K562 (cell line): ENCODE results near the gene NRSN2. TPM values are rescaled to one million over a fixed set of nuclear protein-coding genes. Genes with fewer than 3 reads are reported as not detected.

Experiments used
- GATA2 ChIP-seq: sonication (generic); formaldehyde crosslinking; IDR thresholded peaks from 2 replicates; pipeline ENCODE4 v1.4.0; 2020; ENCODE audit warnings: mild to moderate bottlenecking, missing genetic modification reagents
- HDAC2 ChIP-seq: fragments of 450-650 bp; IDR thresholded peaks from 2 replicates; pipeline ENCODE4 v1.6.1; 2016; ENCODE audit warnings: mild to moderate bottlenecking
- MYNN ChIP-seq, 2 experiments: sonication (generic); formaldehyde crosslinking in 1 of 2; IDR thresholded peaks; 2 replicates each; pipeline versions ENCODE4 v1.5.0 to v1.6.1; 2016 to 2020; ENCODE audit warnings: antibody characterized with exemption in 1 of 2, missing genetic modification reagents in 1 of 2
- NFRKB ChIP-seq: fragments of 450-650 bp; IDR thresholded peaks from 2 replicates; pipeline ENCODE4 v1.6.1; 2016; ENCODE audit warnings: low read depth
- RFX7 ChIP-seq: fragments of 250-450 bp; sonication (Bioruptor Pico); IDR thresholded peaks from 2 replicates; pipeline ENCODE4 v1.5.1; 2021; ENCODE audit warnings: mild to moderate bottlenecking
- SAFB2 ChIP-seq: fragments of 200-400 bp; formaldehyde crosslinking; IDR thresholded peaks from 2 replicates; pipeline ENCODE4 v1.6.1; 2018; ENCODE audit warnings: borderline replicate concordance, low read length, low read depth, moderate library complexity; ENCODE audit not compliant: severe bottlenecking
- SMARCE1 ChIP-seq: fragments of 450-650 bp; IDR thresholded peaks from 2 replicates; pipeline ENCODE4 v1.7.1; 2016; ENCODE audit warnings: mild to moderate bottlenecking
- ZFPM2 ChIP-seq: fragments of 250-450 bp; sonication (Bioruptor Pico); IDR thresholded peaks from 2 replicates; pipeline ENCODE4 v1.5.1; 2022; ENCODE audit warnings: mild to moderate bottlenecking
- ZKSCAN1 ChIP-seq: fragments of 150-350 bp; IDR thresholded peaks from 2 replicates; pipeline ENCODE4 v1.6.1; 2016; ENCODE audit warnings: low read depth, low read length
- ZNF436 ChIP-seq: fragments of 250-450, 450-650 bp; sonication (Bioruptor Pico); formaldehyde crosslinking; IDR thresholded peaks from 2 replicates; pipeline ENCODE4 v1.7.0; 2020; ENCODE audit warnings: mild to moderate bottlenecking
- polyA plus RNA-seq, 8 experiments: library from polyadenylated mRNA; depleted of rRNA in 4 of 8; stranded (reverse) in 5 of 8; unstranded in 3 of 8; fragments of >200 nt; fragmentation: Nextera tagmentation in 2 of 8; fragmentation: Illumina TruSeq in 1 of 8; extraction: Ambion mirVana in 2 of 8; extraction: Trizol in 1 of 8; gene quantifications; 2 replicates each; pipeline versions ENCODE4 v1.2.1 to v1.2.3, GENCODE V29; 2011 to 2014; ENCODE audit warnings: inconsistent platforms in 1 of 8, missing spikeins in 1 of 8
- total RNA-seq, 7 experiments: library from RNA; depleted of rRNA in 6 of 7; stranded (reverse); fragments of >200 nt in 6 of 7; fragmentation: Illumina TruSeq in 2 of 7; extraction: Trizol in 2 of 7; gene quantifications; 2 replicates each; pipeline versions ENCODE4 v1.2.1 to v1.2.3, GENCODE V29; 2011 to 2021; ENCODE audit warnings: low replicate concordance in 1 of 7
- TF ChIP-seq, protein P1 (sequence below), 2 experiments: fragments of 450-650 bp in 1 of 2; sonication (generic) in 1 of 2; formaldehyde crosslinking in 1 of 2; IDR thresholded peaks; 2 replicates each; pipeline versions ENCODE4 v1.7.1 to v1.9.0; 2016 to 2022; ENCODE audit warnings: inconsistent platforms in 1 of 2, mild to moderate bottlenecking in 1 of 2, missing genetic modification reagents in 1 of 2
- TF ChIP-seq, protein P2 (sequence below), 3 experiments: IDR thresholded peaks in 2 of 3; conservative IDR thresholded peaks in 1 of 3; 2 replicates each; pipeline ENCODE4 v1.5.1; 2011 to 2012; ENCODE audit warnings: low read length in 3 of 3, mild to moderate bottlenecking in 3 of 3, control low read depth in 2 of 3, improper control_type of control experiment in 1 of 3, inconsistent platforms in 1 of 3, low read depth in 1 of 3, mixed read lengths in 1 of 3, moderate library complexity in 1 of 3; ENCODE audit not compliant: insufficient read depth in 2 of 3
- TF ChIP-seq, protein P3 (sequence below): sonication (generic); formaldehyde crosslinking; IDR thresholded peaks from 2 replicates; pipeline ENCODE4 v1.8.0; 2022; ENCODE audit warnings: missing genetic modification reagents, mild to moderate bottlenecking, moderate library complexity, borderline replicate concordance
- TF ChIP-seq, protein P4 (sequence below): fragments of 250-450 bp; sonication (Bioruptor Pico); IDR thresholded peaks from 2 replicates; pipeline ENCODE4 v1.8.0; 2021; ENCODE audit warnings: borderline replicate concordance, mild to moderate bottlenecking, moderate library complexity; ENCODE audit not compliant: poor library complexity, severe bottlenecking

NRSN2 gene
- total and polyA plus RNA-seq, 9 of the 15 experiments (the other 6 are each of a cell fraction or from before 2014, with no cell fraction given): 7.5 to 29.7 (median 11.1) TPM

DNA sequence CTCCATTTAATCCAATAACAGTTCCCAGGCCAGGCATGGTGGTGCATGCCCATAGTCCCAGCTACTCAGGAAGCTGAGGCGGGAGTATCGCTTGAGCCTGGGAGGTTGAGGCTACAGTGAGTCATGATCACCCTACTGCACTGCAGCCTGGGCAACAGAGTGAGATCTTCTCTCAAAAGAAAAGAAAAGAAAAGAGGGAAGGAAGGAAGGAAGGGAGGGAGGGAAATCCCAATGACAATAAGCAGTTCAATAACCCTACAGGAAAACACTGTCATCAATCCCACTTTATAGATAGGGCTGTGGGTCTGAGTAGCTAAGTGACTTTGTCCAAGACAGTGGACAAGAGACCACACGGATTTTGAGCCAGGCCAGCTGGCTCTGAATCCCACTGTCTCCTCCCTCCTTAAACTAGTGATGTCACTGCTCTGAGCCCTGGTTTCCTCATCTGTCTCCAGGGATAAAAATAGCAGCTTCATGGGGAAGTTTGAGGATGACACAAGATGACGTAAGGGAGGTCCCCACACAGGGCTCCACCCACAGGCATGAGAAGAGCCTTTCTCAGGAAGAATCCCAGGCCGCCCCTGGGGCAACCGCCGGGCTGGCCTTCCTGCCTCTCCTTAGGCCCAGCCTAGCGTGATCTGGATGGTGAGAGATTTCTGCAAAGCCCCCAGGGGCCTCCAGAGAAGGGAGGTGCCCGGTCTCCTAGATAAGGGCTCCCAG lies 26.4 kb downstream of the NRSN2 start (continued):
- TF ChIP-seq, protein P1, sequence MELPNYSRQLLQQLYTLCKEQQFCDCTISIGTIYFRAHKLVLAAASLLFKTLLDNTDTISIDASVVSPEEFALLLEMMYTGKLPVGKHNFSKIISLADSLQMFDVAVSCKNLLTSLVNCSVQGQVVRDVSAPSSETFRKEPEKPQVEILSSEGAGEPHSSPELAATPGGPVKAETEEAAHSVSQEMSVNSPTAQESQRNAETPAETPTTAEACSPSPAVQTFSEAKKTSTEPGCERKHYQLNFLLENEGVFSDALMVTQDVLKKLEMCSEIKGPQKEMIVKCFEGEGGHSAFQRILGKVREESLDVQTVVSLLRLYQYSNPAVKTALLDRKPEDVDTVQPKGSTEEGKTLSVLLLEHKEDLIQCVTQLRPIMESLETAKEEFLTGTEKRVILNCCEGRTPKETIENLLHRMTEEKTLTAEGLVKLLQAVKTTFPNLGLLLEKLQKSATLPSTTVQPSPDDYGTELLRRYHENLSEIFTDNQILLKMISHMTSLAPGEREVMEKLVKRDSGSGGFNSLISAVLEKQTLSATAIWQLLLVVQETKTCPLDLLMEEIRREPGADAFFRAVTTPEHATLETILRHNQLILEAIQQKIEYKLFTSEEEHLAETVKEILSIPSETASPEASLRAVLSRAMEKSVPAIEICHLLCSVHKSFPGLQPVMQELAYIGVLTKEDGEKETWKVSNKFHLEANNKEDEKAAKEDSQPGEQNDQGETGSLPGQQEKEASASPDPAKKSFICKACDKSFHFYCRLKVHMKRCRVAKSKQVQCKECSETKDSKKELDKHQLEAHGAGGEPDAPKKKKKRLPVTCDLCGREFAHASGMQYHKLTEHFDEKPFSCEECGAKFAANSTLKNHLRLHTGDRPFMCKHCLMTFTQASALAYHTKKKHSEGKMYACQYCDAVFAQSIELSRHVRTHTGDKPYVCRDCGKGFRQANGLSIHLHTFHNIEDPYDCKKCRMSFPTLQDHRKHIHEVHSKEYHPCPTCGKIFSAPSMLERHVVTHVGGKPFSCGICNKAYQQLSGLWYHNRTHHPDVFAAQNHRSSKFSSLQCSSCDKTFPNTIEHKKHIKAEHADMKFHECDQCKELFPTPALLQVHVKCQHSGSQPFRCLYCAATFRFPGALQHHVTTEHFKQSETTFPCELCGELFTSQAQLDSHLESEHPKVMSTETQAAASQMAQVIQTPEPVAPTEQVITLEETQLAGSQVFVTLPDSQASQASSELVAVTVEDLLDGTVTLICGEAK (IDR thresholded peaks at IDR 0.05): no peak
- TF ChIP-seq, protein P1 (CRISPR knock-in tag; IDR thresholded peaks at IDR 0.05): no peak
- TF ChIP-seq ZFPM2 (CRISPR knock-in tag) (no peak), HDAC2 (peak; percentile 23; the same call in 1 of the 2 replicates), ZNF436 (CRISPR knock-in tag) (no peak), GATA2 (no peak), RFX7 (no peak), MYNN (IDR thresholded peaks at IDR 0.05) (peak; percentile 72), MYNN (CRISPR knock-in tag; IDR thresholded peaks at IDR 0.05) (no peak), SAFB2 (no peak), SMARCE1 (no peak), NFRKB (peak; percentile 84), ZKSCAN1 (no peak)
- TF ChIP-seq, protein P2, sequence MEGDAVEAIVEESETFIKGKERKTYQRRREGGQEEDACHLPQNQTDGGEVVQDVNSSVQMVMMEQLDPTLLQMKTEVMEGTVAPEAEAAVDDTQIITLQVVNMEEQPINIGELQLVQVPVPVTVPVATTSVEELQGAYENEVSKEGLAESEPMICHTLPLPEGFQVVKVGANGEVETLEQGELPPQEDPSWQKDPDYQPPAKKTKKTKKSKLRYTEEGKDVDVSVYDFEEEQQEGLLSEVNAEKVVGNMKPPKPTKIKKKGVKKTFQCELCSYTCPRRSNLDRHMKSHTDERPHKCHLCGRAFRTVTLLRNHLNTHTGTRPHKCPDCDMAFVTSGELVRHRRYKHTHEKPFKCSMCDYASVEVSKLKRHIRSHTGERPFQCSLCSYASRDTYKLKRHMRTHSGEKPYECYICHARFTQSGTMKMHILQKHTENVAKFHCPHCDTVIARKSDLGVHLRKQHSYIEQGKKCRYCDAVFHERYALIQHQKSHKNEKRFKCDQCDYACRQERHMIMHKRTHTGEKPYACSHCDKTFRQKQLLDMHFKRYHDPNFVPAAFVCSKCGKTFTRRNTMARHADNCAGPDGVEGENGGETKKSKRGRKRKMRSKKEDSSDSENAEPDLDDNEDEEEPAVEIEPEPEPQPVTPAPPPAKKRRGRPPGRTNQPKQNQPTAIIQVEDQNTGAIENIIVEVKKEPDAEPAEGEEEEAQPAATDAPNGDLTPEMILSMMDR (IDR thresholded peaks at IDR 0.05 in 2 of 3, conservative IDR thresholded peaks at IDR 0.05 in 1 of 3; ENCODE audit: insufficient read depth in 2 of 3, low read depth in 1 of 3, low read length in 3 of 3): no peak
- TF ChIP-seq, protein P3, sequence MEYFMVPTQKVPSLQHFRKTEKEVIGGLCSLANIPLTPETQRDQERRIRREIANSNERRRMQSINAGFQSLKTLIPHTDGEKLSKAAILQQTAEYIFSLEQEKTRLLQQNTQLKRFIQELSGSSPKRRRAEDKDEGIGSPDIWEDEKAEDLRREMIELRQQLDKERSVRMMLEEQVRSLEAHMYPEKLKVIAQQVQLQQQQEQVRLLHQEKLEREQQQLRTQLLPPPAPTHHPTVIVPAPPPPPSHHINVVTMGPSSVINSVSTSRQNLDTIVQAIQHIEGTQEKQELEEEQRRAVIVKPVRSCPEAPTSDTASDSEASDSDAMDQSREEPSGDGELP (CRISPR knock-in tag): peak; percentile 93
- TF ChIP-seq, protein P4, sequence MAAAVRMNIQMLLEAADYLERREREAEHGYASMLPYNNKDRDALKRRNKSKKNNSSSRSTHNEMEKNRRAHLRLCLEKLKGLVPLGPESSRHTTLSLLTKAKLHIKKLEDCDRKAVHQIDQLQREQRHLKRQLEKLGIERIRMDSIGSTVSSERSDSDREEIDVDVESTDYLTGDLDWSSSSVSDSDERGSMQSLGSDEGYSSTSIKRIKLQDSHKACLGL (CRISPR knock-in tag): no peak
